ENCODE measurements around the gene BRD4. TPM values are rescaled to one million over a fixed set of nuclear protein-coding genes. Genes with fewer than 3 reads are reported as not detected.

BRD4 gene
- total and polyA plus RNA-seq, 2 of the 13 experiments (the other 11 are each of a cell fraction or from before 2014, with no cell fraction given), result 10.5 to 11.4 TPM

DNA sequence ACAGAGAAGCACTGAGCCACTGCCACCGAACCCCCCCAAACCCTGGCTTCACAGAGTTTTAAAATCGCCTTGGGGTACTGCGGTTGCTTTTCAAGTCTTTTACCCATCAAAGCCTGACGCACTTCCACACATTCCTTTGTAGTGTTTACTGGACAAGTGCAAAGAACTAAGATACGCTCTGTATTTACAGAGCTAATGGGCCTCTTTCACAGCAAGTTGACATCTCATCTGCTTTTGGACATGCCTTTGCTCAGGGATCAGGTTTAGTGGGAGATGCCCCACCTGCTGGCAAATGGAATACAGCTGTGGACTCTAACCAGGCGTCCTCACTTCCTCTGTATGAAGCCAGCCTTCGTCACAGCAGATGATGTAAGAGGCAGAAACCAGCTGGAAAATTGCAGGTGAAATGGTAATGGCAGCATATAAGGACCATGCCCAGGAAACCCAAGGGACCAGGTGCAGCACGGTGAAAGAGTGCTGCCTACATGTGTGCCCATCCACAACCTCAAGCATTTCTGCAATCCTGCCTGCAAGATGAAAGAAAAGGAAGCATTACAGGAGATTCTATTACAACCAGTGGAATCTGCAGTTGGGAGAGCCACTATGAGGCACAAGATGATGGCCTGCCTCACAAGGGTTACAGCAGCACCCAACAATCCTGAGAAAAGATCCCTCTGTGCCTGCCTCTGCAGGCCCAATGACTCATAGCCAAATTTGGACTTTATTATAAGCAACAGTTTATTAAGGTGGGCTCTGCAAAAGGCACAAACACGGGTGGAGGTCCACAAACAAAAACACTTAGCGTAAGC is 34.7 kb downstream of the BRD4 start (continued):
- TF ChIP-seq POLR2G (IDR thresholded peaks at IDR 0.05; ENCODE audit: low read depth, low read length), result peak; percentile 47
- TF ChIP-seq GATA4 (IDR thresholded peaks at IDR 0.05; ENCODE audit: borderline replicate concordance, low read depth), result peak; percentile 91
- TF ChIP-seq MAFF (IDR thresholded peaks at IDR 0.05; ENCODE audit: low read depth, low read length), result no peak
- TF ChIP-seq ZNF430 (CRISPR knock-in tag; IDR thresholded peaks at IDR 0.05), result no peak; the same call in none of the 2 replicates
- peak; percentile 93 for TF ChIP-seq CBFB (CRISPR knock-in tag; IDR thresholded peaks at IDR 0.05)
- TF ChIP-seq ARNT2 (CRISPR knock-in tag; IDR thresholded peaks at IDR 0.05; ENCODE audit: low read depth), result 0 out of 2 replicates have a peak, but pooled peaks have one; percentile 17
- TF ChIP-seq RARA (CRISPR knock-in tag; IDR thresholded peaks at IDR 0.05), result peak; percentile 88
- TF ChIP-seq BRCA1 (CRISPR knock-in tag; IDR thresholded peaks at IDR 0.05), result no peak
- no peak for TF ChIP-seq ATF7-NPFF (CRISPR knock-in tag; IDR thresholded peaks at IDR 0.05; ENCODE audit: low read depth)
- peak; percentile 78 for TF ChIP-seq CREB1 (IDR thresholded peaks at IDR 0.05)
- TF ChIP-seq CREB1 (CRISPR knock-in tag; IDR thresholded peaks at IDR 0.05), result peak; percentile 89
- TF ChIP-seq ZNF17 (CRISPR knock-in tag; IDR thresholded peaks at IDR 0.05), result no peak
- TF ChIP-seq ZNF598 (CRISPR knock-in tag; IDR thresholded peaks at IDR 0.05; ENCODE audit: borderline replicate concordance), result no peak
- TF ChIP-seq ZNF800 (CRISPR knock-in tag; IDR thresholded peaks at IDR 0.05), result peak; percentile 77
- TF ChIP-seq SYNCRIP (IDR thresholded peaks at IDR 0.05; ENCODE audit: insufficient read depth, low read depth, low read length), result no peak
- TF ChIP-seq SMAD9 (CRISPR knock-in tag; IDR thresholded peaks at IDR 0.05), result no peak
- TF ChIP-seq AKAP8 (CRISPR knock-in tag; IDR thresholded peaks at IDR 0.05), result peak; percentile 34; the same call in 1 of the 2 replicates
- no peak for TF ChIP-seq MTF1 (CRISPR knock-in tag; IDR thresholded peaks at IDR 0.05)
- no peak for TF ChIP-seq CBX2 (IDR thresholded peaks at IDR 0.05; ENCODE audit: low read depth, low read length)
- no peak for TF ChIP-seq CBX2 (CRISPR knock-in tag; IDR thresholded peaks at IDR 0.05; ENCODE audit: low read depth)
- TF ChIP-seq AFF4 (CRISPR knock-in tag; IDR thresholded peaks at IDR 0.05), result no peak
- TF ChIP-seq ZNF766 (CRISPR knock-in tag; IDR thresholded peaks at IDR 0.05; ENCODE audit: borderline replicate concordance), result no peak
- no peak for TF ChIP-seq ZNF253 (CRISPR knock-in tag; IDR thresholded peaks at IDR 0.05; ENCODE audit: borderline replicate concordance)
- TF ChIP-seq ZNF12 (CRISPR knock-in tag; IDR thresholded peaks at IDR 0.05), result 0 out of 2 replicates have a peak, but pooled peaks have one; percentile 36
- TF ChIP-seq, protein P1, sequence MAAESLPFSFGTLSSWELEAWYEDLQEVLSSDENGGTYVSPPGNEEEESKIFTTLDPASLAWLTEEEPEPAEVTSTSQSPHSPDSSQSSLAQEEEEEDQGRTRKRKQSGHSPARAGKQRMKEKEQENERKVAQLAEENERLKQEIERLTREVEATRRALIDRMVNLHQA (CRISPR knock-in tag; IDR thresholded peaks at IDR 0.05), result peak; percentile 98
